ENCODE measurements around the gene OR2T12. TPM values are rescaled to one million over a fixed set of nuclear protein-coding genes. Genes with fewer than 3 reads are reported as not detected.

Gene OR2T12, protein sequence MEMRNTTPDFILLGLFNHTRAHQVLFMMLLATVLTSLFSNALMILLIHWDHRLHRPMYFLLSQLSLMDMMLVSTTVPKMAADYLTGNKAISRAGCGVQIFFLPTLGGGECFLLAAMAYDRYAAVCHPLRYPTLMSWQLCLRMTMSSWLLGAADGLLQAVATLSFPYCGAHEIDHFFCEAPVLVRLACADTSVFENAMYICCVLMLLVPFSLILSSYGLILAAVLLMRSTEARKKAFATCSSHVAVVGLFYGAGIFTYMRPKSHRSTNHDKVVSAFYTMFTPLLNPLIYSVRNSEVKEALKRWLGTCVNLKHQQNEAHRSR
- total RNA-seq (not detected), polyA plus RNA-seq (not detected)
- long read RNA-seq, donor 1, result 0 reads
- long read RNA-seq, donor 2, result 0 reads
- long read RNA-seq, donor 3, result 0 reads

DNA sequence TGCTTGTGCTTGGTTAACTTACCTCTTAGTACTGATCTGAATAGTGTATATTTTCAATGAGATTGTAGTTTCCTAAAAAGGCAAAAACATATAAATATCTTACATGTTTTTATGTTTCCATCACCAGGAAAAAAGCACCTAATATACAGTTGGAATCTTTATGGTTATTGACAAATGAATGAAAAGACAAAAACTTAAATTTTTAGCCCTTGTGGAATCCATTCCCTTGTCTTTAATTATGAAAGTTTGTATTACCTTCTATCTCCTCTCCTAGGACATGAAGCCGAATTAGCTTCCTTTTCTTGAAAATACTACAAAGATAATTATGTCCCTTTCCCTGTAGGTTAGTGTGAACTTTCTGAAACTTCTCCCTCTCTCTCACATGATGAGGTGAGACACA, at the start of gene OR2T12:
OR2T12 (minus strand) TSS at position 101 of the 400 bp plus-strand sequence. CDS start 7,846 bp downstream, outside the sequence.
- Histone ChIP-seq H3K4me1 (no peaks in the 10 kb centered on the region), H3K27me3 (no peaks in the 10 kb centered on the region), H3K9me3 (peaks cover 0 to 6% (median 0%) of the 10 kb centered on the region in 11 donors), H3K27ac (no peak within 1 kb of the TSS), H3K4me3 (no peak within 1 kb of the TSS), H3K36me3 (no peaks in the 10 kb centered on the region)
- DNase-seq (no peak), ATAC-seq (no peak)
- TF ChIP-seq, protein P1, sequence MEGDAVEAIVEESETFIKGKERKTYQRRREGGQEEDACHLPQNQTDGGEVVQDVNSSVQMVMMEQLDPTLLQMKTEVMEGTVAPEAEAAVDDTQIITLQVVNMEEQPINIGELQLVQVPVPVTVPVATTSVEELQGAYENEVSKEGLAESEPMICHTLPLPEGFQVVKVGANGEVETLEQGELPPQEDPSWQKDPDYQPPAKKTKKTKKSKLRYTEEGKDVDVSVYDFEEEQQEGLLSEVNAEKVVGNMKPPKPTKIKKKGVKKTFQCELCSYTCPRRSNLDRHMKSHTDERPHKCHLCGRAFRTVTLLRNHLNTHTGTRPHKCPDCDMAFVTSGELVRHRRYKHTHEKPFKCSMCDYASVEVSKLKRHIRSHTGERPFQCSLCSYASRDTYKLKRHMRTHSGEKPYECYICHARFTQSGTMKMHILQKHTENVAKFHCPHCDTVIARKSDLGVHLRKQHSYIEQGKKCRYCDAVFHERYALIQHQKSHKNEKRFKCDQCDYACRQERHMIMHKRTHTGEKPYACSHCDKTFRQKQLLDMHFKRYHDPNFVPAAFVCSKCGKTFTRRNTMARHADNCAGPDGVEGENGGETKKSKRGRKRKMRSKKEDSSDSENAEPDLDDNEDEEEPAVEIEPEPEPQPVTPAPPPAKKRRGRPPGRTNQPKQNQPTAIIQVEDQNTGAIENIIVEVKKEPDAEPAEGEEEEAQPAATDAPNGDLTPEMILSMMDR (IDR thresholded peaks at IDR 0.05), result no peak
- intact Hi-C loops (cut with DNase I), result no loop called here
- 76 to 77% methylated on average over 1 of the region's 1 CpG for WGBS, 2 donors

DNA sequence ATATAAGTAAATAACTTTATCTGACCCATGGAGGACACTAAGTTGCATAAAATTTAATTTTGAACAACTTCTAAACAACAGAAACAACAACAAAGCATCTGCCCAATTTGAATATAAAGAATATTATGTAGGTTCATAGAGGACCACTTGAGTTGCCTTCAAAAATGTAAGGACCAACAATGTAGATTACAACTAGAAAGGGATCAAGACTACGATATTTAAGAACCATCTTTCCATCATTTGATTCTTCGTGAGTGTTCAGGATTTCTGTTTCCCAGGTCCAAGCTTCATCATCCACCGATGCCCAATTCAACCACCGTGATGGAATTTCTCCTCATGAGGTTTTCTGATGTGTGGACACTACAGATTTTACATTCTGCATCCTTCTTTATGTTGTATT, 45.3 kb upstream of the OR2T12 start, which contains the start of gene OR14C36:
OR14C36 (plus strand) TSS at position 301 of the 400 bp plus-strand sequence; CDS start at position 301, 0 bp downstream.
- ATAC-seq, result no peak
- intact Hi-C loops (cut with DNase I), result no loop called here
- no peak within 1 kb of the TSS for H3K4me3 ChIP-seq
- H3K36me3 ChIP-seq, result no peaks in the 10 kb centered on the region
- TF ChIP-seq, protein P1 (IDR thresholded peaks at IDR 0.05), result no peak
- no peaks in the 10 kb centered on the region for H3K9me3 ChIP-seq
- H3K27me3 ChIP-seq, result no peaks in the 10 kb centered on the region
- DNase-seq, result no peak
- H3K27ac ChIP-seq, result no peak within 1 kb of the TSS
- no peaks in the 10 kb centered on the region for H3K4me1 ChIP-seq
- 55 to 65% methylated on average over 4 of the region's 4 CpGs for WGBS, 2 donors

DNA sequence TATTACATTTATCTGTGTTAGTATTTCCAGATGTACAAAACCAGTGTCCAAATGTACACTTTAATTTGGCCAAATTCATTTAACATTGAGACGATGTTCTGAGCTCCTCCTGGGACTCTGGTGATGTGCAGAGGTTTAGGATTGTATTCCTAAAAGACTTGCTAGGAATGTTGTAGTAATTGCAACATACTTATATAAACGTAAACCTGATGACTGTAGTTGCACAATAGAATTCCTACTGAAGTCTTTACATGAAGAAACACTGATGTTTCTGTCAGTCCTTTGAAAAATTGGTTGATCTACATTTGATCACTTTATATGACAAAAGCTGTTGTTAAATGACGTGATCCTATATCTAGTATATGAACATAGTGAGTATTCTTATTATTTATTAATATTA, 40.2 kb upstream of the OR2T12 start:
- no peak for ATAC-seq
- no peaks in the 10 kb centered on the region for H3K4me1 ChIP-seq
- TF ChIP-seq, protein P1 (IDR thresholded peaks at IDR 0.05), result no peak
- H3K27ac ChIP-seq, result no peak overlapping the region
- intact Hi-C loops (cut with DNase I), result no loop called here
- 40 to 42% methylated on average over 3 of the region's 3 CpGs for WGBS, 2 donors
- H3K27me3 ChIP-seq, result no peaks in the 10 kb centered on the region
- no peak for DNase-seq
- H3K4me3 ChIP-seq, result no peak overlapping the region
- H3K36me3 ChIP-seq, result no peaks in the 10 kb centered on the region
- H3K9me3 ChIP-seq, result no peaks in the 10 kb centered on the region

DNA sequence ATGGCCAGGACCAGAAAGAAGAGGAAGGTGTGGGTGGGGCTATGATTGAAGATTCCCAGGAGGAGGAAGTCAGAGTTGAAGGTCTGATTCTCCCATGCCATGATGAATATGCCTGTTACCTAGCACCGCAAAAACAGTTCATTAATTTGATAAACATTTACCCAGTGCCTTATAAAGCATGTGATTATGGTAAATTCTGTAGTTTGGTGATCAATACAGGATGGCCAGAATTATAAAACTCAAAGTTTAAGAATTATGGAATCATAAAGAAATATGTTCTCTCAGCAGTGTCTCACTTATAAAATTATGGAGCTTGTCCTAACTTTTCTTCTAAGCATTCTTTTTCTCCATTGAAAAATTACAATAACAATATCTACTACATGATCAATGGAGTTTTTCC, 21.2 kb upstream of the OR2T12 start, which contains the start of gene OR2M7:
OR2M7 (minus strand) TSS at position 101 of the 400 bp plus-strand sequence; CDS start at position 101, 0 bp downstream.
- ATAC-seq (no peak), DNase-seq (no peak)
- no peaks in the 10 kb centered on the region for H3K27me3 ChIP-seq
- H3K4me1 ChIP-seq, result no peaks in the 10 kb centered on the region
- intact Hi-C loops (cut with DNase I), result no loop called here
- no peaks in the 10 kb centered on the region for H3K36me3 ChIP-seq
- no peak within 1 kb of the TSS for H3K27ac ChIP-seq
- H3K4me3 ChIP-seq, result no peak within 1 kb of the TSS
- peaks cover 0 to 3% (median 0%) of the 10 kb centered on the region in 11 donors for H3K9me3 ChIP-seq
- TF ChIP-seq, protein P1 (IDR thresholded peaks at IDR 0.05), result no peak
- 88 to 89% methylated on average over 1 of the region's 1 CpG for WGBS, 2 donors
